H9 (cell line): ENCODE measurements around the gene NEUROG1. TPM values are rescaled to one million over a fixed set of nuclear protein-coding genes. Genes with fewer than 3 reads are reported as not detected.
A peak's percentile ranks its signal among the peaks of the same experiment; 100 is the strongest.

Experiments used
- DNase-seq: peaks from one replicate; pipeline ENCODE4 v3.0.0-alpha.2; 2017
- H2AFZ ChIP-seq: one replicate; pipeline ENCODE4 v1.6.1; 2013; ENCODE audit warnings: mild to moderate bottlenecking, low read length, control low read depth, moderate library complexity
- H2AK5ac ChIP-seq: 2 replicates; pipeline ENCODE4 v1.6.1; 2013; ENCODE audit warnings: low read length, control low read depth, mixed read lengths; ENCODE audit not compliant: insufficient read length
- H2BK120ac ChIP-seq: one replicate; pipeline ENCODE4 v1.6.1; 2013; ENCODE audit warnings: low read depth, mild to moderate bottlenecking, low read length, control low read depth, inconsistent platforms; ENCODE audit not compliant: poor library complexity, severe bottlenecking
- H2BK12ac ChIP-seq: 2 replicates; pipeline ENCODE4 v1.6.1; 2013; ENCODE audit warnings: low read length, control low read depth, mixed read lengths, low read depth; ENCODE audit not compliant: insufficient read length
- H2BK15ac ChIP-seq: 2 replicates; pipeline ENCODE4 v1.6.1; 2013; ENCODE audit warnings: low read depth, low read length, control low read depth
- H2BK20ac ChIP-seq: one replicate; pipeline ENCODE4 v1.6.1; 2013; ENCODE audit warnings: low read depth, mild to moderate bottlenecking, low read length, control low read depth, inconsistent platforms; ENCODE audit not compliant: poor library complexity, severe bottlenecking
- H2BK5ac ChIP-seq: 2 replicates; pipeline ENCODE4 v1.6.1; 2013; ENCODE audit warnings: low read length, control low read depth, mixed read lengths; ENCODE audit not compliant: insufficient read length
- H3K14ac ChIP-seq: 2 replicates; pipeline ENCODE4 v1.6.1; 2013; ENCODE audit warnings: low read length, control low read depth; ENCODE audit not compliant: insufficient read depth
- H3K18ac ChIP-seq: 2 replicates; pipeline ENCODE4 v1.6.1; 2013; ENCODE audit warnings: low read depth, mild to moderate bottlenecking, mixed read lengths, low read length, control low read depth; ENCODE audit not compliant: insufficient read length
- H3K23ac ChIP-seq: 2 replicates; pipeline ENCODE4 v1.6.1; 2013; ENCODE audit warnings: low read length, control low read depth, mixed read lengths, low read depth; ENCODE audit not compliant: insufficient read length
- H3K23me2 ChIP-seq: 2 replicates; pipeline ENCODE4 v1.6.1; 2013; ENCODE audit warnings: low read depth, mild to moderate bottlenecking, mixed read lengths, low read length, control low read depth; ENCODE audit not compliant: insufficient read length, poor library complexity, severe bottlenecking
- H3K27ac ChIP-seq: 2 replicates; pipeline ENCODE4 v1.5.1; 2013; ENCODE audit warnings: low read length, control low read depth, mixed read lengths, low read depth; ENCODE audit not compliant: insufficient read length
- H3K27me3 ChIP-seq: 2 replicates; pipeline ENCODE4 v1.6.1; 2013; ENCODE audit warnings: low read length, control low read depth, inconsistent platforms; ENCODE audit not compliant: insufficient read depth
- H3K4ac ChIP-seq: 2 replicates; pipeline ENCODE4 v1.6.1; 2013; ENCODE audit warnings: low read depth, mild to moderate bottlenecking, control low read depth, inconsistent platforms, low read length, moderate library complexity
- H3K4me1 ChIP-seq: 2 replicates; pipeline ENCODE4 v1.6.1; 2013; ENCODE audit warnings: low read length, control low read depth, inconsistent platforms; ENCODE audit not compliant: insufficient read depth
- H3K4me2 ChIP-seq: 2 replicates; pipeline ENCODE4 v1.6.1; 2013; ENCODE audit warnings: low read length, control low read depth, mixed read lengths; ENCODE audit not compliant: insufficient read length, insufficient read depth
- H3K56ac ChIP-seq: 2 replicates; pipeline ENCODE4 v1.6.1; 2013; ENCODE audit warnings: low read depth, mild to moderate bottlenecking, mixed read lengths, low read length, control low read depth; ENCODE audit not compliant: insufficient read length
- H3K79me1 ChIP-seq: 2 replicates; pipeline ENCODE4 v1.6.1; 2013; ENCODE audit warnings: low read depth, mild to moderate bottlenecking, moderate library complexity, low read length, control low read depth, inconsistent platforms; ENCODE audit not compliant: insufficient read depth, poor library complexity, severe bottlenecking
- H3K79me2 ChIP-seq: 2 replicates; pipeline ENCODE4 v1.6.1; 2013; ENCODE audit warnings: low read length, control low read depth, inconsistent platforms; ENCODE audit not compliant: insufficient read depth
- H3K9ac ChIP-seq: 2 replicates; pipeline ENCODE4 v1.6.1; 2013; ENCODE audit warnings: low read length, control low read depth, mixed read lengths; ENCODE audit not compliant: insufficient read length; ENCODE audit errors: extremely low read depth
- H3K9me3 ChIP-seq: one replicate; pipeline ENCODE4 v1.6.1; 2013; ENCODE audit warnings: low read depth, low read length, inconsistent platforms; ENCODE audit not compliant: control insufficient read depth
- H3T11ph ChIP-seq: one replicate; pipeline ENCODE4 v1.6.1; 2013; ENCODE audit warnings: mild to moderate bottlenecking, low read length, control low read depth, inconsistent platforms
- H4K20me1 ChIP-seq: one replicate; pipeline ENCODE4 v1.6.1; 2013; ENCODE audit not compliant: control insufficient read depth, insufficient read length, insufficient read depth
- H4K5ac ChIP-seq: 2 replicates; pipeline ENCODE4 v1.6.1; 2013; ENCODE audit warnings: low read depth, mild to moderate bottlenecking, mixed read lengths, low read length, control low read depth; ENCODE audit not compliant: insufficient read length
- H4K8ac ChIP-seq: replicated peaks from 2 replicates; pipeline ENCODE4 v1.6.1; 2013; ENCODE audit warnings: low read length, control low read depth, mixed read lengths, low read depth; ENCODE audit not compliant: insufficient read length
- H4K91ac ChIP-seq: 2 replicates; pipeline ENCODE4 v1.6.1; 2013; ENCODE audit warnings: low read depth, mild to moderate bottlenecking, moderate library complexity, mixed read lengths, low read length, control low read depth; ENCODE audit not compliant: insufficient read length
- H3K27ac Mint-ChIP-seq, 3 experiments: 2 replicates in 2 of 3; 3 replicates in 1 of 3; pipeline ENCODE4 v1.8.0; 2020 to 2021; ENCODE audit warnings: mixed read lengths in 3 of 3, mild to moderate bottlenecking in 1 of 3, moderate library complexity in 1 of 3
- H3K27me3 Mint-ChIP-seq: 2 replicates; pipeline ENCODE4 v1.8.0; 2021; ENCODE audit warnings: low read depth, mild to moderate bottlenecking, moderate library complexity, mixed read lengths
- H3K36me3 Mint-ChIP-seq, 3 experiments: 2 replicates in 2 of 3; 3 replicates in 1 of 3; pipeline ENCODE4 v1.8.0; 2020 to 2021; ENCODE audit warnings: low read depth in 3 of 3, mixed read lengths in 3 of 3; ENCODE audit not compliant: insufficient read depth in 1 of 3
- H3K4me1 Mint-ChIP-seq, 2 experiments: 2 replicates each; pipeline ENCODE4 v1.8.0; 2020; ENCODE audit warnings: mixed read lengths in 2 of 2
- H3K4me3 Mint-ChIP-seq, 2 experiments: 2 replicates in 1 of 2; 3 replicates in 1 of 2; pipeline ENCODE4 v1.8.0; 2020 to 2021; ENCODE audit warnings: mild to moderate bottlenecking in 2 of 2, mixed read lengths in 2 of 2, moderate library complexity in 1 of 2
- H3K9me3 Mint-ChIP-seq, 2 experiments: 2 replicates in 1 of 2; 3 replicates in 1 of 2; pipeline ENCODE4 v1.8.0; 2020; ENCODE audit warnings: mild to moderate bottlenecking in 2 of 2, mixed read lengths in 2 of 2, moderate library complexity in 1 of 2
- WGBS: extraction: QIAGEN DNeasy Blood & Tissue Kit; methylation state at CpG from one replicate; pipeline ENCODE4 v1.1.7; 2013; ENCODE audit warnings: missing lambda C conversion rate, low lambda C conversion rate, mixed read lengths; ENCODE audit not compliant: insufficient read length; ENCODE audit errors: extremely low coverage; 5-methylcytosine and 5-hydroxymethylcytosine counted together
- total RNA-seq: library from RNA; stranded (reverse); gene quantifications from 2 replicates; pipeline ENCODE4 v1.2.1, GENCODE V29; 2021
- TF ChIP-seq, protein P1 (sequence below): fragments of 200-600 bp; sonication (generic); conservative IDR thresholded peaks from 3 replicates; pipeline ENCODE4 v1.8.0; 2021; ENCODE audit warnings: antibody characterized with exemption, mild to moderate bottlenecking

The NEUROG1 gene
- total RNA-seq, 1 experiment from 2014 or later, result not detected

DNA sequence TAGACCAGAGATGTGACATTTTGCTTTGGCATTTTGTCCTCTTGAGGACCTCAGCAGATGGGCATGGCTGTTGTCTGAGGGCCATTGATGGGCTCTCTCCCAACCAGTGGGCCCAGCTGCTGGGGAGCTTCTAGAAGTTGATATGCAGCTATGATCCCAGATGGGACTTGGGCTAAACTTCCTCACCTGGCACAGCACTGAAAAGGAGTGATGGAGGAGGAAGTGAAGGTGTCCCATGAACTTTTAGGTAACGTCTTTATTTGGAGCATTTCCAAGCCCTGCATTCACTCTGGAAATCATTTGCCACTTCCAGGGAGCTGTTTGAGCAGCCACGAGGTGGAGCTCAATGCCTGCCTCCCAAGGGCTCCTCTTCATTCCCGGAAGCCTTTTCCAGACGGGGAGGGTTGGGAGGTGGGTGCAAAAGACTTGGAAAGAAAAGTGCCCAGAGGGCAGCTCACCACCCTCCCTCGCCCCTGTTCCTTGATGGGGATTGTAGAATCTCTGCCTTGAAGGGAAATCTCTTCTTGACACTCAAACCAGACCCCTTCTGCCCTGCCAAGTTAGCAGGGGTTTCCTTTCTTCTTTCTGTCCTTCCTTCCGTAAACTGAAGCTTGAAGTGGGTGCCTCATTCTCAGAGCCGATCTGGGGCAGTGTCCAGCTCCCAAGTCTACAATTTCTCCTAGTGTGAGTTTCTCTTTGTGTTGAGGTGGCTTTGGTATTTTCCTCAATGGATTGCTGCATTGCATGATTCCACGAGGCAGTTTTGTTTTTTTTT is 18.1 kb upstream of the NEUROG1 start:
- Histone ChIP-seq H2AFZ (no peak overlapping the region), H2AK5ac (no peak overlapping the region), H3K27ac (no peak overlapping the region), H2BK15ac (no peak overlapping the region), H2BK120ac (no peak overlapping the region), H3K23ac (no peak overlapping the region), H3K14ac (no peak overlapping the region), H2BK5ac (no peak overlapping the region), H2BK20ac (no peak overlapping the region), H4K5ac (no peak overlapping the region), H3K9me3 (no peaks in the 10 kb centered on the region), H4K20me1 (no peaks in the 10 kb centered on the region), H3K79me2 (no peaks in the 10 kb centered on the region), H3K9ac (no peak overlapping the region), H4K8ac (no peak overlapping the region), H3K79me1 (no peaks in the 10 kb centered on the region), H3K18ac (no peak overlapping the region), H2BK12ac (no peak overlapping the region), H3T11ph (no peak overlapping the region), H3K23me2 (no peaks in the 10 kb centered on the region), H3K4me2 (no peak overlapping the region), H3K4me1 (no peaks in the 10 kb centered on the region), H3K27me3 (peaks cover 25% of the 10 kb centered on the region), H3K4ac (no peak overlapping the region), H4K91ac (no peak overlapping the region), H3K56ac (no peak overlapping the region)
- DNase-seq, result peak; percentile 76
- TF ChIP-seq, protein P1, sequence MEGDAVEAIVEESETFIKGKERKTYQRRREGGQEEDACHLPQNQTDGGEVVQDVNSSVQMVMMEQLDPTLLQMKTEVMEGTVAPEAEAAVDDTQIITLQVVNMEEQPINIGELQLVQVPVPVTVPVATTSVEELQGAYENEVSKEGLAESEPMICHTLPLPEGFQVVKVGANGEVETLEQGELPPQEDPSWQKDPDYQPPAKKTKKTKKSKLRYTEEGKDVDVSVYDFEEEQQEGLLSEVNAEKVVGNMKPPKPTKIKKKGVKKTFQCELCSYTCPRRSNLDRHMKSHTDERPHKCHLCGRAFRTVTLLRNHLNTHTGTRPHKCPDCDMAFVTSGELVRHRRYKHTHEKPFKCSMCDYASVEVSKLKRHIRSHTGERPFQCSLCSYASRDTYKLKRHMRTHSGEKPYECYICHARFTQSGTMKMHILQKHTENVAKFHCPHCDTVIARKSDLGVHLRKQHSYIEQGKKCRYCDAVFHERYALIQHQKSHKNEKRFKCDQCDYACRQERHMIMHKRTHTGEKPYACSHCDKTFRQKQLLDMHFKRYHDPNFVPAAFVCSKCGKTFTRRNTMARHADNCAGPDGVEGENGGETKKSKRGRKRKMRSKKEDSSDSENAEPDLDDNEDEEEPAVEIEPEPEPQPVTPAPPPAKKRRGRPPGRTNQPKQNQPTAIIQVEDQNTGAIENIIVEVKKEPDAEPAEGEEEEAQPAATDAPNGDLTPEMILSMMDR, result peak; percentile 73
- H3K36me3 Mint-ChIP-seq, result no peaks in the 10 kb centered on the region
- no peak overlapping the region for H3K4me3 Mint-ChIP-seq
- WGBS, result no CpG with 5 or more reads among the region's 8 CpGs
- H3K27ac Mint-ChIP-seq, result no peak overlapping the region; a peak in 1 of 7 replicates
- peaks cover 0 to 3% of the 10 kb centered on the region in 2 experiments; a peak in 1 of 5 replicates for H3K9me3 Mint-ChIP-seq
- peaks cover 88% of the 10 kb centered on the region for H3K27me3 Mint-ChIP-seq
- H3K4me1 Mint-ChIP-seq, result peaks cover 3 to 9% of the 10 kb centered on the region in 2 experiments; a peak in 3 of 4 replicates
